Measurements from ENCODE around the gene CHAC1. TPM values are rescaled to one million over a fixed set of nuclear protein-coding genes. Genes with fewer than 3 reads are reported as not detected.

CHAC1 gene
- total and polyA plus RNA-seq, 2 of the 13 experiments (the other 11 are each of a cell fraction or from before 2014, with no cell fraction given): 0.44 TPM; not detected in 1

GRCh38 chr15:40932649-40933516 is 20.4 kb upstream of the CHAC1 start (continued):
- peak; percentile 71 for TF ChIP-seq ZNF687 (CRISPR knock-in tag; IDR thresholded peaks at IDR 0.05)
- no peak for TF ChIP-seq CHD2 (IDR thresholded peaks at IDR 0.05; ENCODE audit: low read depth, low read length)
- TF ChIP-seq FOXK2 (IDR thresholded peaks at IDR 0.05): no peak
- no peak for TF ChIP-seq RBM22 (optimal IDR thresholded peaks at IDR 0.05; ENCODE audit: low read length)
- no peak for TF ChIP-seq ZNF326 (CRISPR knock-in tag; IDR thresholded peaks at IDR 0.05; ENCODE audit: borderline replicate concordance)
- TF ChIP-seq DBP (CRISPR knock-in tag; IDR thresholded peaks at IDR 0.05; ENCODE audit: not compliant biosample characterization): no peak
- no peak for TF ChIP-seq SNAPC2 (CRISPR knock-in tag; IDR thresholded peaks at IDR 0.05)
- no peak for TF ChIP-seq ZNF660 (CRISPR knock-in tag; IDR thresholded peaks at IDR 0.05; ENCODE audit: borderline replicate concordance, low read depth)
- 0 out of 2 replicates have a peak, but pooled peaks have one; percentile 17 for TF ChIP-seq IKZF5 (CRISPR knock-in tag; IDR thresholded peaks at IDR 0.05)
- peak; percentile 39; the same call in 1 of the 2 replicates for TF ChIP-seq ARID5B (CRISPR knock-in tag; IDR thresholded peaks at IDR 0.05)
- no peak for TF ChIP-seq SRF (IDR thresholded peaks at IDR 0.05; ENCODE audit: low read depth, low read length)
- no peak for TF ChIP-seq NPAS2 (CRISPR knock-in tag; IDR thresholded peaks at IDR 0.05; ENCODE audit: borderline replicate concordance)
- no peak for TF ChIP-seq KDM1A (CRISPR knock-in tag; IDR thresholded peaks at IDR 0.05)
- 0 out of 2 replicates have a peak, but pooled peaks have one; percentile 32 for TF ChIP-seq EEA1 (CRISPR knock-in tag; IDR thresholded peaks at IDR 0.05; ENCODE audit: borderline replicate concordance)
- TF ChIP-seq ZNF136 (CRISPR knock-in tag; IDR thresholded peaks at IDR 0.05; ENCODE audit: low read depth): no peak
- TF ChIP-seq, protein P1, sequence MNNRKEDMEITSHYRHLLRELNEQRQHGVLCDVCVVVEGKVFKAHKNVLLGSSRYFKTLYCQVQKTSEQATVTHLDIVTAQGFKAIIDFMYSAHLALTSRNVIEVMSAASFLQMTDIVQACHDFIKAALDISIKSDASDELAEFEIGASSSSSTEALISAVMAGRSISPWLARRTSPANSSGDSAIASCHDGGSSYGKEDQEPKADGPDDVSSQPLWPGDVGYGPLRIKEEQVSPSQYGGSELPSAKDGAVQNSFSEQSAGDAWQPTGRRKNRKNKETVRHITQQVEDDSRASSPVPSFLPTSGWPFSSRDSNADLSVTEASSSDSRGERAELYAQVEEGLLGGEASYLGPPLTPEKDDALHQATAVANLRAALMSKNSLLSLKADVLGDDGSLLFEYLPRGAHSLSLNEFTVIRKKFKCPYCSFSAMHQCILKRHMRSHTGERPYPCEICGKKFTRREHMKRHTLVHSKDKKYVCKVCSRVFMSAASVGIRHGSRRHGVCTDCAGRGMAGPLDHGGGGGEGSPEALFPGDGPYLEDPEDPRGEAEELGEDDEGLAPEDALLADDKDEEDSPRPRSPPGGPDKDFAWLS (CRISPR knock-in tag; IDR thresholded peaks at IDR 0.05; ENCODE audit: borderline replicate concordance): no peak
